Fibroblast of gingiva (primary cell): ENCODE data around the gene PEAK1.

ENCODE experiments used
- DNase-seq: peaks from one replicate; pipeline ENCODE4 v3.0.0-alpha.2; 2011; ENCODE audit warnings: low read depth

The PEAK1 gene

GRCh38 chr15:77419836-77420609 is at the start of gene PEAK1:
Gene PEAK1, minus strand, starts transcription at chr15:77420104. Its CDS starts 238,178 bp downstream, at chr15:77181926.
- peak; percentile 99 for DNase-seq

DNA sequence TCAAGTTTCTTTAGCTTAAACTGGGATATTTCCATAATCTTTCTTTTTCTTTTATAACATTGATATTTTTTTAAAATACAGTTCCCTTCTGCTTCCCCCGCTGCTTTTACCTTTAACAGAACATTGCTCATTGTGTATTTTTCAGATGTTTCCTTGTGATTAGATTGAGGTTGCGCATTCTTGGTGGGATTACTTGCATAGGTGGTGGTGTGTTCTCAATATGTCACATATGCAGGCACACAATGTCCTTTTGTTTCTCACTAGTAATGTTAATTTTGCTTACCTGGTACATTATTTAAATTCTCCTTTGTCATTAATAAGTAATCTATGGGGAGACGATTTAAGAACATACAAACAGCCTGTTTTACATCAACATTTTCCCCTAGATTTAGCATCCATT is 49.0 kb upstream of the PEAK1 start:
- no peak for DNase-seq

GRCh38 chr15:77466521-77466920 is 46.6 kb upstream of the PEAK1 start:
- no peak for DNase-seq

DNA sequence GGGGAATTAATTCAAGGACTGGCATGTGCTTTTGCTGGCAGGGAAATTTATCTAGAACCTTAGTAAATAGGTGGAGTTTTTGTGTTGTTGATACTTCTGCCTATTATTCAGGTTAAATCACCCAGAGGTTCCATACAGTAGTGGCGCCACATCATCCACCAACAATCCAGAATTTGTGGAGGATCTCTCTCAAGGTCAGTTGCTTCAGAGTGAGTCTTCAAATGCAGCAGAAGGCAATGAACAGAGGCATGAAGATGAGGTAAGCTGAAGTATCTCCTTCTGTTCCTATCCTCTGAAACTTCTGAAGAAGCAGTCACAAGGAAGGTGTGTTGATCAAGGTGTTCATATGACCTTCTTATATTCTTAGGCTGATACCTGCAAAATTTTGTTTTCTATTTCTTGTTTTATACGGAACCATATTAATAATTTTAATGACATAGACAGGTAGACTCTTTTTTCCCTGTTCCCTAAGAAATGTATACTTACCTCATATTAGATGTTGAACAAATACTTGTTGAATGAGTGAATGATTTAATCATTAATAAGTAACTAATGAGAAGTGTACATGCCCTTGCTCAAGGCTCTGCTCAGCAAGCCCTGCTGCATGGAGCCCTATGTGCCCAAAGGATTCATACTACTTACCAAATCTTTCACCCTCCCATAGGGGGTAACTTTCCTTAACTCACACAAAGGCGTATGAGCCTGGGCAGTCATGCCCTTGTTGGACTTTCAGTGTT is 44.4 kb upstream of the PEAK1 start:
- DNase-seq, result no peak

DNA sequence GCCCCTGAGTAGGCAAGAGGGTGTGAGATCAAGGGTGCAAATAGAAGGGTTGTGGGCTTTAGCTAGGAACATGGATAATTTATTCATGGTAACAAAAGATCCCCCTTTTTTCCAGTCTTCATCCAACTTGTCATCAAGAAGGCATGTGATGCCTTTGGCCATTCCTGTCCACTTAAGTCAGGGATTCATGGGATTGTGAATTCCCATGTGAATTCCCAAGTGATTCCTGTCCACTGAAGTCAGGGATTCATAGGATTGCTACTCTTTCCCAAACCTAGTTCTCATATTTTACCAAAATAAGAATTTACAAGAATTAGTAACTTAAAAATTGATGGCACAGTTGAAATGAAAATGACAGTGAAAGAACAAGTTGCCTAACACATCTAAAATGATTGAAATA is 41.6 kb upstream of the PEAK1 start:
- no peak for DNase-seq

- no peak for DNase-seq
These were observed 39.1 kb upstream of the PEAK1 start for GRCh38 chr15:77459031-77459430.

GRCh38 chr15:77457905-77458265 is 38.0 kb upstream of the PEAK1 start:
- peak; percentile 42 for DNase-seq

DNA sequence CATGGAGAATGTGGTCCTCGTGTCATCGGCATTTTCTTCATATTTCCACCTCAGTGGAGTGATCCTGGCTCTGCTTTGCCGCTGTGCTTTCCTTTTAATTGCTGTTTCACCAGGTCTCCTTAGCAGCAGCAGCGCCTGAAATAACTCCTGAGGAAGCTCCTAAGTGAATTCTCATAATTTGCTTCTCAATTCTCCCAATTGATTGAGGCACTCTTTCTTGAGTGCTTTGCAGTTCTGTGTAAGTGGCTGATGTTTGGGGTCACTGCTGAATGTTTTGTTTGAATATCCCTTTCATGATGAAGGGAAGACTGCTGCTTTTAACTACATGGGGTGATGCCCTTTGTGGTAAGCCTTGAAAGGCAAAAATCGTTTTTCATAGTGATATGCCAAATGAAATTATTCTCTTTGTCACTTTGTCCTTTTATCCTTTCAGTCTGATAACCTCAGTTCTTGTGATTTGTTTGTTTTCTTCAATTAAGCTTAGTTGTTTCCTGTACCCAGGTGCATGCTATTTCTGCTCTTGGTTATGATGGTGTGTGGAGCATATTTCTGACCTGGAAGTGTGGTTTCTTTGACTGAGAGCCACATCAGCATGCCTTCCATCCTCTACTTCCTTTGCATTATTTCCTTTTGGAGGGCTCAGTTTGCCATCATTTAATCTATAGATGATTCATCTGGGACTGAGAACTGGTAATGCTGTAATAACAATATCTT is 37.4 kb upstream of the PEAK1 start:
- no peak for DNase-seq

GRCh38 chr15:77456746-77457145 is 36.8 kb upstream of the PEAK1 start:
- DNase-seq, result no peak

GRCh38 chr15:77455696-77456321 is 35.9 kb upstream of the PEAK1 start:
- peak; percentile 81 for DNase-seq

DNA sequence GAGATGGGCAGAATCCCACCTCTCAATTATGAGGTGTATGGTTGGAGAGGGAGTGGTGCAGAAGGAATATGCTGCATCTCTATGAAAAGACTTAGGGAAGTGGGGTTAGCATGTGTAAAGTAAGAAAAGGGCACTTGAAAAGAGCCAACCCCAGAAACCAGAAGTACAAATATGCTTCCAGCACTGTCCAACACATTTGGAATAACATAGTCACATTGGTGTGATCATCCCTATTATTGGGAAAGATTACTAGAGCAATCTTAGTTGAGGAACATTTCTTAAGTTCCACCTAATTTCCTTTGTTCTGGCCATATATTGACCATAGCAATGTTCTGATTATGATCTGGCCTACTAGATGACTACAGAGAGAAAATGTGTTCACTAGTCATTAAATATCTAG is 35.0 kb upstream of the PEAK1 start:
- DNase-seq, result peak; percentile 36

GRCh38 chr15:77454265-77454664 is 34.4 kb upstream of the PEAK1 start:
- DNase-seq, result no peak

- no peak for DNase-seq
These were observed 27.0 kb upstream of the PEAK1 start for GRCh38 chr15:77446840-77447390.

DNA sequence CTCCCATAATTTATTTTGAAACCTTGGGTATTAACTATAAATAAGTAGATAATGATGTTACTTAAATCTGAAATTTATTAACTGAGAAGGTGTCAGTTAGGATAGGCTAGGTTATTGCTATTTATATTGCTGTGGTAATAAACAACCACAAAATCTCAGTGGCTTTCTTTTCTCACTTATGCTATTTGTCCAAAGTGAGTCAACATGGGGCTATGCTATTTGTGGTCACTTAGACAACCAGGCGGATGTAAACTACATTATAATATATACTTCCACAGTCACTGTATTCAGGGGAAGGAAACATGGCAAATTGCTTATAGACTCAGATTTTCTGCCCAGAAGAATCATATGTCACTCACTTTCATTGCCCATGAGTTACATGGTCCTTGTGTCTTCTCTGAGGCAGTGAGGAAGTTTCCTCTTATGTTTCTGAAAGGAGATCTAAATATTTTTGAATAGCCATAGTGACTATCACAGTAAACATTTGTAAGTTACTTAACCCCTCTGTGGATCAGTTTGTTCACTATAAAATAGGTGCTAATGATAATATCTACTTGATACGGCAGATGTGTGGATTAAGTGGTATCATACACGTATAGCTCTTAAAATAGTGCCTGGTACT is 20.6 kb upstream of the PEAK1 start:
- peak; percentile 35 for DNase-seq

DNA sequence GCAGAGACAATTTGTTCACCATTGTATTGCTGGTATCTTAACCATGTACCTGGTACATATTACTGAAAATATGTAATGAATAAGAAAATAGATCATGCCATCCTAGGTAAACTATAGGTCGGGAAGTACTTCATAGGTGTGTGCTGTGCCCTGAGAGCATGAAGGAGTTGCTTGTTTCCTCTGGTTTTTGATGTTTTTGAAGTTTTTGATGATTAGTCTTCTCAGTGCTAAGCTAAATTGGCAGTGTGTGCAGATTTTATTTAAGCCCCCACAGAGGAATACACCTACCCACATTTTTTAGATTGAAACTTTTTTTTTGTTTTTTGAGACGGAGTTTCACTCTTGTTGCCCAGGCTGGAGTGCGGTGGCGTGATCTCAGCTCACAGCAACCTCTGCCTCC is 17.4 kb upstream of the PEAK1 start:
- DNase-seq, result no peak

DNA sequence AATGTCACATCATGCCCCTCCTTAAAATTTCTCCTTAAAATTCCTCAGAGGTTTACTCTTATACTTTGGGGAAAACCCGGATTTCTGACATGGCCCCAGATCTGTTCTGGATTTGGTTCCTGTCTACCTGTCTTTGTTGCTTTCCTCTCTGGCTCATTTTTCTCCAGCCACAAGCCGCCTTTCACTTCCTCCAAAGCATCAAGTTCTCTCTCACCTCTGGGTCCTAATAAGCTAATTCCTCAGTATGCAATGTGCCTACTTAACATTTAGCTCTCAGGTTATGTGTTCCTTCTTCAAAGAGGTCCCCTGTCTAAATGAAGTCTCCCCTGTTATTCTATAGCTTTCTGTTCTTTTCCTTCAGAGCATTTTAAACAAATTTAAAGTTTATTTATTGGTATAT is 16.9 kb upstream of the PEAK1 start:
- no peak for DNase-seq

- DNase-seq, result no peak
These were observed 10.7 kb upstream of the PEAK1 start for GRCh38 chr15:77430652-77431051.

GRCh38 chr15:77430213-77430612 is 10.3 kb upstream of the PEAK1 start:
- DNase-seq, result no peak

DNA sequence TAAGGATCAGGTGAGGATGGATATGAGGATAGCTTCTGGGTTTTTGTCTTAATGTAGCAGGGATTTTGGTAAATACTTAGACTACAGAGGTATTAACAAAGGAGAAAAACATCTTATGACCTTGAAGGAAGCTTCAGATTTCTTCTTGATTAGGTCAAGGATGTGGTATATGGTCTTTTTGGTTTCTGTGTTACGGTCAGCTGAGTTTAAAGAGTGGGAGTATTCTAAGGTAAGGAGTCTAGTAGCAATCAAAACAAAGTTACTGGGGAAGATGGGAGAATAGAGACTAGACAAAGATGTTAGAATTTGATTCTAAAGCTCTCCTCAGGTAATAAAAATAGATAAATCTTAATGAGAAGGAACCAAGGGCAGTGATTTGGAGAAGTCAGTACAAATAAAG is 7.0 kb upstream of the PEAK1 start:
- DNase-seq, result no peak

GRCh38 chr15:77426377-77426776 is 6.5 kb upstream of the PEAK1 start:
- no peak for DNase-seq

DNA sequence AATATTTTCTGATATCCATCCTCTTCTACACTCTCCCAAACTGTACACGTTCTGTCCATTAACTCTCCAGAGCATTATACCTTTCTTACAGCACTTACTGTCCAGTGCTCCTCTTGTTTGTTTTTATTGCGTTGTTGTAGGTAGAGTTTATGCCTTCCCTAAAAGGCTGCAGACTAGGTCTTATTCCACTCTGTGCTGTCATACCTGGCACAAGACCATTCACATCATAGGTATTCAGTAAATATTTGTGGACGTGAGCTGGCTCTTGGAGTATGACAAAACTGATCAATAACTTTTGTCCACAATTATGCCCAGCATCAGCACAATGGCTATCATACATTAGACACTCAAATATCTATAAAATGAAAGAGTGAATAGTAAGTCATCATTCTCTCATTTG is 5.2 kb upstream of the PEAK1 start:
- no peak for DNase-seq

GRCh38 chr15:77421370-77421700 is 1.4 kb upstream of the PEAK1 start:
- no peak for DNase-seq
